HG03196 (cell line): Measurements from ENCODE around the gene KIAA1671.

Experiments used
- ATAC-seq: cut with Tn5 transposase; IDR thresholded peaks from one replicate; pipeline ENCODE4 v1.9.1; 2021; ENCODE audit not compliant: unreplicated experiment

Gene KIAA1671

DNA sequence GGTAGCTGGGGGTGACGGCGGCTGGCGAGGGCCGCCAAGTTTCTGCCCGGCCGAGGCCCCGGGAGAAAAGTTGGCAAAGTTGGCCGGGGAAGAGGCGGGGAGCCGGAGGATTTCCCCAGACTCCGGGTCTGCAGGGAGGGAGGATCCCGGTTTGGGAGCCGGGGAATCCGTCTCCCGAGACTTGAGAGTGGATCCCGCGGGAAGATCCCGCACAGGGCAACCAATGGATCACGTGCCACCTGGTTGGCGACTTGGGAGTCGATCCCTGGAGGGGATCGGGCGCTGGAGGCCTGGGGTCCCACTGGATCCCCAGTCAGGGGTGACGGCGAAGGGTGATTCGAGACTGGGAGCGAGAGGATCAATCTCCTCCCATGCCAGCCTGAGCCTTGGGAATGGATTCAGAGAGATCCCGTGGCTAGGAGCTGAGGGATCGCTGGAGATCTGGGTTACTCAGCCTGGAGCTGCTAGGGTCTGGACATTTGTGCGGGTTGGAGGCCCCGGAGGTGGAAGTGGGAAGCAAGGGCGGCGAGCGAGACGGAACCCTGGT is 394 bp downstream of the KIAA1671 start:
- ATAC-seq, result no peak

DNA sequence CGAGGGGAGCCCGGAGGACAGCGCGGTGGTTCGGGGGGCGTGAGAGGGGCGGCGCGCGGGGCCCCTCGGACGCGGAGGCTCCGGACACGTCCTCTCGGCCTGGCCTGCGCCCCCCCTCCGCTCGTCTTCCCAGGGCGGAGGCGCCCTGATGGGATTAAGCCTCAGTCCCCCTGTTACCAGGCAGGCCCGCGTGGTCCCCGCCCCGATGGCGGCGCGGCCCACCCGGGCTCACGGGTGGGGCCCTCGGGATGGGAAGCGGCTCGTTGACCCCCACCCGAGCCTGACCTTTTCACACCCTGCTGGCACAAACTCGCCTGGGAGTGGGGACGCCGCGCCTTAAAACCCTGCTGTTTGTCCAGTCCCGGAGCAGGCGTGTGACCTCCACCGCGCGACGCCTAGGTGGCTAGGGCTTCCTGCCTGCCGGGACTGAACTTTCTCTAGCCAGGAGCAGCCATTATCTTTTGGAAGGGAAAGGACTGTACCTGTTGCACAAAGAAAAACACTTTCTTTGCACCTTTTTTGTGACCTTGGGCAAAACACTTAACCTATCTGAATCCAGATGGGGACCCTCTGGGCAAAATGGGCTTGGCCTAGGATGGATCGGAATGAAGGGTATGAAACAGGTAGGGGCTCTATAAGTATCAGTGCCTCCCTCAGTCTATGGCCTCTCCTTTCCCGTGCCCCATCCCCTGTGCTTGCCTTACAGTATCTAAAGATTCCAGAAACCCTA is 1.0 kb downstream of the KIAA1671 start:
- no peak for ATAC-seq

DNA sequence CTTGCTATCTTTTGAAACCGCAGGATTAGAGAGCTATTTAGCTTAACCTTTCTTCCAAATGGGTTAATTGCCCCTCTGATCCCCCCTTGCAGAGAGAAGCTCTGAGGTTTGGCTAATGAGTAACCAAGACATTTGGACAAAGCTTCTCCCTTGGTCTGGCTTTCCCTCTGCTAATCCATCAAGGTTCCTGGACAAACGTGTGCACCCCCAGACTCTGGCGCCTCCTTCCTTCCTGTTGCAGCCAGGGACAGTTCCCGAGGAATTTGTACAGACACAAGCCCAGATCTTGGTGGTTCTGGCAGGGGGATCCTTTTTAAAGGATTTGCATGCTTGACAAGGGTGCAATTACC is 1.6 kb downstream of the KIAA1671 start:
- ATAC-seq, result no peak

DNA sequence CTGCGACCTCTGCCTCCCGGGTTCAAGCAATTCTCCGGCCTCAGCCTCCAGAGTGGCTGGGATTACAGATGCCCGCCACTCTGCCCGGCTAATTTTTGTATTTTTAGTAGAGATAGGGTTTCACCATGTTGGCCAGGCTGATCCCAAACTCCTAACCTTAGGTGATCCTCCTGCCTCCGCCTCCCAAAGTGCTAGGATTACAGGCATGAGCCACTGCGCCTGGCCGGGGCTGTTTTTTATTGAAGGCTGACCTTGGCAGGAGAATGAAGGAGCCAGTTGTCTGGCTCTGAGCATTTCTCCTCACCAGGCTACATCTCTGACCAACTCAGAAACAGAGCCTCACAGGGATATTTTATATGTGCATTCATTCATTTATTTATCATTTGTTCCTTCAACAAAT is 2.3 kb downstream of the KIAA1671 start:
- no peak for ATAC-seq

DNA sequence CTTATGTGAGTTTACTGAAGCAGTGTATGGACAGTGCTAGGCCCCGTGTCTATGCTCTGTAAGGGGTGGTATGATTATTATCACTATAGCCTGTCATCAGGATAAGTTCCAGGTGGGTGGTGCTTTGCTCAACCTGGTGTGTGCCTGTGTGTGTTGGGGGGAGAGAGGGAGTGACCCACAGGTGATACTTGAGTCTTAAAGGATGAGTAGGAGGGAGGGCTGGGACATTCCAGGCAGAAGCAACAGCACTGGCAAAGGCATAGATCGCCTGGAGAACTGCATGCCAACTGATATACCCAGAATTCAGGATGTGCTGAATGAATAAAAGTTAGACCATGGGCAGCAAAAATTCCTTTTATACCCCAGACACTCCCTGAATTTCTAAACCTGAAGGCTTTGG is 4.5 kb downstream of the KIAA1671 start:
- no peak for ATAC-seq

DNA sequence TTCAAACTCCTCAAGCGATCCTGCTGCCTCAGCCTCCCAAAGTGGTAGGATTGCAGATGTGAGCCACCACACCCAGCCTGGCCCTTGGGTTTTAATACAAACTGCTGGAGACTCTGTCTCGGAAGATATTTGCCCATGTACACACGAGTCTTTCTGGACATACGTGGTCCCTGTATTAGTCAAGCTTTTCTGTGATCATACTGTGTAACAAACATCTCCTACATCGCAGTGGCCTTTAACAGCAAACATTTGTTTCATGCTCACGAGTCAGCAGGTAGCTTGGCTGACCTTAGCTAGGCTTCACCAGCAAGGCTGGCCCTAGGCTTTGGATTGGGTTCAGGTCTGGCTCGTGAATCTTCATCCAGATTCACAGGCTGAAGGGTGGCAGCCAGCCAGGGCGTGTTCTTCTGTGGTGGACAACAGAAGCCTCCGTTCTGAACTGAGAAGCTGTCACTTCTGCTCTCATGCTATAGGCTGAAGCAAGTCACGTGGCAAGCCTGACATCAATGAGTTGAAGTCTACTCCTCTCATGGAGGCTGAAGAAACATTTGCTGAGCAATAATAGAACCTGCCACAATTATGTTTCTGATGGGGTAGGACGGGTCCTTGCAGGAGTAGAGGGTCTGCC is 8.8 kb downstream of the KIAA1671 start:
- ATAC-seq, result no peak

DNA sequence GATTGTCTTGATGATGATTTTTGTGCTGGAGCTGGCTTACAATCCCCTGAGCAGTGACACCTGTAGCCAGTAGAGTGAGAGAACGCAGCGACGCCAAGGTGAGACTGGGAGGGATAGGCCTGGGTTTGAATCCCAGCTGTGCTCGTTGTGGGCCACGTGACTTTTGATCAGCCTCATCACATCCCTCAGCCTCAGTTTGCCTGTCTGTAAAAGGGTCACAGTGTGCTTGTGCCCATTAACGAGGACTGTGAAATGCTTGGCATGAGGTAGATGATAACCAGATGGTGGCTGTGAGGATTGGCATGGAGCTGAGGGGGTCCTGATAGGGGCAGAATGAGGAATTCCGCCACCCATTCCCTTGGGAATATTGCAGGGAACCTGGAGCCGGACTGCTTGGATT is 9.6 kb downstream of the KIAA1671 start:
- ATAC-seq, result no peak

DNA sequence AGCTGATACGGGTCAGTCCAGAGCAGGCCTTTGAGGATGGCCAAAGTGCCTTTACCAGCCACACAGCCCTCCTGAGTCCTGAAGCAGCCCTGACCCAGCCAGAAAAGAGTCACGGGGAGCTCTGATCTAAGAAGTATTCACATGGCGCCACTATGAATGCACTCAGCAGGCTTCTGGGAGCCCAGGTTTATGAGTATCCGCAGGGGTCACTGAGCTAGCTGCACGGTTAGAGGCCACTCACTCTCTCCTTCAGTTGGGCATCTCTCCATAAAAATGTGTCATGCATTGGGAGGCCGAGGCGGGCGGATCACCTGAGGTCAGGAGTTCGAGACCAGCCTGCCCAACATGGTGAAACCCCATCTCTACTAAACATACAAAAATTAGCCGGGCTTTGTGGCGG is 10.3 kb downstream of the KIAA1671 start:
- ATAC-seq, result no peak

DNA sequence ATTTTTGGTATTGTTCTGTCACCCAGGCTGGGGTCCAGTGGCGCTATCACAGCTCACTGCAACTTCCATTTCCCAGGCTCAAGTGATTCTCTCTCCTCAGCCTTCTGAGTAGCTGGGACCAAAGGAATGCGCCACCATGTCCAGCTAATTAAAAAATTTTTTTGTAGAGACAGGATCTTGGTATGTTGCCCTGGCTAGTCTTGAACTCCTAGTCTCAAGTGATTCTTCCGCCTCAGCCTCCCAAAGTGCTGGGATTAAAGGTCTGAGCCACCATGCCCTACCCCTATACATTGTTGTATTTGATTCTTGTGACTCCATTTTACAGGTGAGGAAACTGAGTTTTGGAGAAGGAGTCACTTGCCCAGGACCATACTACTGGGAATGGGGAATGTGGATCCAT is 11.9 kb downstream of the KIAA1671 start:
- no peak for ATAC-seq

DNA sequence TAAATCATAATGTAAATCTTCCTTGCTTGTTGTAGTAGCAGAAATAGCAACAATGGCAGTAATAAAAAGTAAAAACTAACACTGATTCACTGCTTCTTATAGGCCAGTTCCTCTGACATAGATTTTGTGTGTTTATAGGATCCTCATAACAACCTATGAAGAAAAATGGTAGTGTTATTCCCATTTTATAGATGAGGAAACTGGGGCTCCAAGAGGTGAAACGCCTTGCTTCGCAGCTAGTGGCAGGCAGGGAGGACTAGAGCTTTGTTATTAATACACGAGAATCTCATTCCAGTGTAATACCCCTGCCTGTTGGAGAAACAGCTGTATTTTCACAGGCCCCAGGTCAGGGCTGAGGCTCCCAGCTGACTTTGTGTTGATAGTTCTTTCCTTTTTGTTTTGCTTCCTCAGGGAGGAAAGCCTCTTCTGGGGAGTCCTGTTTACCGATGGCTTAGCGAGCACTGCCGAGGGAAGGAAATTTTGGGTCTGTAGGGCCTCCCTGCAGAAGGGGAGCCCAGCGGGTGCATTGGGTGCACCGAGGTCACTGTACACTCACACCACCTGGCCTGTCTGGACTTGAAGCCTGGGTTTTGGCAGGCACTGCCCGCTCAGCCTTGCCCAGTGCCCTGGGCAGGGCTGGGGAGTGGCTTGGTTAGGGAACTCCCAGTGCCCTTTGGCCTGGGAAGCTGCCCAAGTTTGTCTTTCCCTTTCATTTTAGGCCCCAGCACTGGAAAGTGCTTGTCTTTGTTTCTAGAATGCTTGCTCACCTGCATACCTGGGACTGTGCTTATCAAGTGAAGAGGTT is 13.5 kb downstream of the KIAA1671 start:
- ATAC-seq, result no peak

DNA sequence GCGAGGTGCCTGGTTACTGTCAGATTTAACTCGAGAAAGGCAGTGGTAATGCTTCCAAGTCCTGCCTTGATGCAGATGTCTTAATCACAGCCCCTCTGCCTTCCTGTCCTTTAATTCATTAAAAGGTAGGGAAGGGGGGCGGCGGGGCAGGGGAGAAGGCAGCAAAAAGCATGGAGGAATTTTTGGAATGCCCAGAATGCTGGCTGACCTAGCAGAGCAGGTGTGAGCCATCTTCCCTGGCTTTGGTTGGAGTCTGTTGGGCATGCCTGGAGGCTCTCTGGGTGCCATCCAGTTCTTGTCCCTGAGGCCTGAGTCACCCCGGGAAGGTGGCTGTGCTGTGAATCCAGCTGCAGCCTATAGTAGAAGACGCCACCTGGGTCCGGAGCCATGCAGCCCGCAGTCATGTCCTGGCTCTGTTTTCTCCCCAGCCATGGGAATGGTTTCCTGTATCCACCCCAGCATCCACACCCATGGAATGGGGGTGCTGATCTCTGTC is 15.6 kb downstream of the KIAA1671 start:
- no peak for ATAC-seq

DNA sequence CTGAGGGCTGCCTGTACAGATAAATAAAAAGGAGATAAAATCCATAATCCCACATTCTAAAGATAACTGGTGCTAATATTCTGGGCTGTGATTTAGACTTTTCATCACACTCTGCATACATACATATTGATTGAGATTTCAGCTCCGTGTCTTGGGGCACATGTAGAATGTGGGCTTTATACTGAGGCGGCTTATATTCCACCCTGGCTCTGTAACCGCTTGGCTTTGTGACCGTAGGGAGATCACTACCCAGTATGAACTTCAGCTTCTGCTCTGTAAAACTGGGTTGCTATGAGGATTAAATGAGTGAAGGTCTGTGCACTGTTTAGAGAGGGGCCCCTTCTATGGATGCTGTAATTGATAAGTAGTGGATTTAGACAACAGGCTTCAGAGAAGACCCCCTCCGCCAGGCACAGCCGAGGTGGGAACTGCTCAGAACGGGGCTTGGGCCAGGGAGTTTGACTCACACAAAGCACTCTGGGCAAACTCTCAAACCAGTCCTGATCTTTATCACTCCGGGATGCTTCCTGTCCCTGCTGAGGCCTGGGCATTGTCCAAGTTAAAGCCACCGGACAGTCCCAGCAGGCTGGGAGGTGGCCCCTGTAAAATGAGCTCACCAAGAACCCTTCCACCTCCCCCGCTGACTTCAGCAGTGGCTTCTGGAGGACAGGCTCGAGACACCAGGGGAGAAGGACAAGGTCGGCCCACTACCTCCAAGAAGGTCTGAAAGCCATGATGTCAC is 17.2 kb downstream of the KIAA1671 start:
- no peak for ATAC-seq

DNA sequence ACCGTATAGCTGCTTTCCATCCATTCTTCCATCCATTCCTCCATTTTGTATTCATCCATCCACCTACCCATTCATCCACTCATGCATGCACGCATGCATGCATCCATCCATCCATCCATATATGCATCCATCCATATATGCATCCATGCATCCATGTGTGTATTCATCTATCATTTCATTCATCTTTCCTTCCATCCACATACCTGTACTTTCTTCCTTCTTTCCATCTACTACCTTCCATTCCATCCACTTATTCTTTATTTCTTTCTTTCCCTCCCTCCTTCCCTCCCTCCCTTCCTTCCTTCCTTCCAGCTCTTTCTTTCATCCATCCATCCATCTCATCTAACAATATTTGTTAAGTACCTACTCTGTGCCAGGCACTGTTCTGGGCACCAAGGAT is 19.9 kb downstream of the KIAA1671 start:
- no peak for ATAC-seq

DNA sequence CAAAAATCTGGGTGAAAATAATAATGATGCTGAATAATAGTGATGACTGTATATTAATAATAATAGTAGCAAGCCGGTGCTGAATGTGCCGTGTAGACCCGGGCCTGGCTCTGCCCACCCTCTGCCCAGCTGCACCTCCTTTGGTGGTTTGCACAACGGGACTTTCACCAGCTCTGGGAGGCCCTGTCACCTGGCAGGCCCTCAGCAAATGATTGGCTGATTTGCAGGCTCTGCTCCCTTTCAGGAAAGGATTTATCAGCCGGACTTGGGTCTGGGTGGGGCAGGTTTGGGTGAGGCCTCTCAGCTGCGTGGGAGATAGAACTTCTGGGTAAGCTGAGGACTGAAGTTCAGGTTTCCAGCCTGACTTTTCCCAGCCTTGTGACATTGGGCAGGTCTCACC is 21.4 kb downstream of the KIAA1671 start:
- no peak for ATAC-seq

DNA sequence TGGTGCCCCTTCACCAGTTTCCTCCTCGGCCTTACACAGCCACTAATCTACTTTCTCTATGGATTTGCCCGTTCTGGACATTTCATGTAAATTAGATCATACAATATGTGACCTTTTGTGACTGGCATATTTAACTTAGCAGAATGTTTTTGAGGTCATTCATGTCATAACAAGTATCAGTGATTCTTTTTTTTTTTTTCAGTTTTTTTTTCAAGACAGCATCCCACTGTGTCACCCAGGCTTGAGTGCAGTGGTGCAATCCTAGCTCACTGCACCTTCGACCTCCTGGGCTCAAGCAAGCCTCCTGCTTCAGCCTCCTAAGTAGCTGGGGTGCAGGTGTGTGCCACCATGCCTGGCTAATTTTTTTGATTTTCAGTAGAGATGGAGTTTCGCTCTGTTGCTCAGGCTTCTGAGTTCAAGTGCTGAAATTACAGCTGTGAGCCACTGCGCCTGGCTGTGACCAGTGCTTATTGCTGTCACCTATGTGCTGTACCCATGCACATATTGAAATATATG is 22.7 kb downstream of the KIAA1671 start:
- ATAC-seq, result no peak

DNA sequence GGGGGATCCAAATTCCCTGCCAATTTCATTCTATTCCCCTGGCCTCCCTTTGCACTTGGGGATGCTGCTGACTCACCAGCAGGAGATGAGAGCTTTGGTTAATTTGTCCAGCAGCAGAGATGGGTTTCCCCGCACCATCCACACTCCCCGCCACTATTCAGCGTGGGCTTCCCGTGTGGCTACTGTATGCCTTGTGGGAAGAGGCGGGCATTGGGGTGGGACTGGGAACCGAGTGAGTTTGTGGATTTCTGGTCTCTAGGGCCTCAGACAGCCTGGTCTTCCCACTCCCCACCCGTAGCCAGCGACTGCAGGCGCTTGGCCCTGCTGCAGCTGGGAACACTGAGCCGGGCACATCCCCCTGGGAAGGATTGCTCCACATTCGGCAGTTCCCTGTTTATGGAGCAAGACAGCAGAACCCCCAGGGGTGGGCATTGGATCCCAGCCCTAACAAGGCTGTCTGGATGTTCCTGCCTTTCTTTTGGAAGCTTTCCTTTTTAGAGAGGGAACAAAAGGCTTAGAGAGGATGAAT is 23.4 kb downstream of the KIAA1671 start:
- ATAC-seq, result no peak

DNA sequence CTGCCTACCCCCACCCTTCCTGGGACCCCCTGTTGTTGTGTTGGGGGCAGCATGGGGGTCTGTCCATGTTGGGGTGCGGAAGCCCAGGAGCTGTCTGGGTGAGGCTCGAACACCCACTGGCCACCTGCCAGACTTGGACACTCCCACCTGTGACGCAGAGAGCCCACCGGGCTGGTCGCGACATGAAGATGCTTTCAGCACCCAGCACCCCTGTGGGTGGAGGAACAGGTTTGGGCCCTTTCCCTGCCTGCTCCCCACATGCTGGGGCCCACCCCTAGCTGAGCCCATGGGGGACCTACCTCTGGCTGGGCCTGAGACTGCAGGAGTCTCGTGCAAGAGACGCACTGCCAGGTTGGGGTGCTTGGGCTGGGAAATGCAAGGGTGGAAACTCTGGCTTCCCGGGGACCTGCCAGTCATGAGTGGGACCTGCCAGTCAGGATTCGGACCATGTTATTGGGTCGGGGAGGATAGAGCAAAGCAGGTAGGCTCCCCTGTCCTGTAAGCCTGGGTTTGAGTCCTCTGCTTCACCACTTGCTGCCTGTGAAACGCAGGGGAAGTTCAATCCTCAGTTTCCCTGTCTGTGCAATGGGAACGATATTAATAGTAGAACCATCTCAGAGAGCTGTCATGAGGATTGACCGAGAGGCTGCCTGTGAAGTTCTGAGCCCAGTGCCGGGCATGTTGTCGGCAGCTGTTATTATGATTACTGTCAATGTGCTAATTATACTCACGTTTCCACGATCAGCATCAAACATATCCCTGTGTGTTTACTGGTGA is 24.1 kb downstream of the KIAA1671 start:
- ATAC-seq, result no peak

DNA sequence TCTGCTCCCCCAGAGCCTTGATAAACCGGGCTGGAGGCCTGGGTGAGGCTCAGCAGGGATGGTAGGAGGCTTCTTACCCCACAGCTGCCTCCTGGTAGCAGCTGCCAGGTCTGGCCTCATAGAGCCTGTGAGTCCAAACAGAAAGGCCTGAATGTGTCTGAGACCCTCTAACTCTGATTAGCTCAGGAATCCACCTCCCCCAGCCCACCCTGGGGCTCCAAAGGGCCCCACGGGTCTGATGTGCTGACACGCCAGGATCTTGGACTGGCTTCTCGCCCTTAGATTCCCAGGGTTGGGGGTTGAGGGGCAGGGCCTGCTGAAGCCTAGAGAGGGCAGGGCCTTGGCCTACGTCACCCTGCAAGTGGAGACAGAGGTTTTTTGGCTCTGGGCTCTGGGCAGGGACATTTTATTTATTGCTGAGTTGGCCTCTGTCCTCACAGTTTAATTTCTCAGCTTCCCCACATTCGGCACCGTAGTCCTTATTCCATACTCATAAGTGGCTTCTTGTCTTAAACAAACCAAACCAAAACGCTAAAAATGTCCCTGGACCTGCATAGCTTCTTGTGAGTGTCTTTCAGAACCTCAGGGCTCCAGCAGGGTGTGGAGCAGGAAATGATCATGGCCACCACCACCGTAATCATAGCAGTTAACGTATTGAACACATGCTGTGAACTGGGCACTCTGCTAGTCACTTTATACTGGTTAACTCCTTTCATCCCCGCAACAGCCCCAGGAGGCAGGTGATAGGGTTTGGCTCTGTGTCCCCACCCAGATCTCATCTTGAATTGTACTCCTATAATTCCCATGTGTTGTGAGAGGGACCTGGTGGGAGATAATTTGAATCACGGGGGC is 25.1 kb downstream of the KIAA1671 start:
- no peak for ATAC-seq

DNA sequence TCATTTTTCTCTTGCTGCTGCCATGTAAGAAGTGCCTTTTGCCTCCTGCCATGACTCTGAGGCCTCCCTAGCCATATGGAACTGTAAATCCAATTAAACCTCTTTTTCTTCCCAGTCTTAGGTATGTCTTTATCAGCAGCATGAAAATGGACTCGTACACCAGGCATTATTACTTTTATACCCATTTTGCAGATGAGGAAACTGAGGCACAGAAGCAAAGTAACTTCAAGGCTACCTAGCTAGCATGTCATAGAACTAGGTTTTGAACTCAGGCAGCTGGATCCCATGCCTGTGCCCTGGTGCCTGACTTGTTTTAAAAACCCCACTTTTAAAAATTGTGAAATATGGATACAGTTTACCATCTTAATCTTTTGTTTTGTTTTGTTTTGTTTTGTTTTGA is 25.8 kb downstream of the KIAA1671 start:
- ATAC-seq, result no peak
